Central memory CD8-positive, alpha-beta T cell (primary cell): ENCODE data around the gene CCDC88B.

Experiments
- ATAC-seq: fragments of 150-1000 bp; cut with Tn5 transposase; replicated peaks from 2 replicates; pipeline ENCODE4 v1.10.0; 2022; ENCODE audit warnings: mild to moderate bottlenecking, moderate FRiP score, moderate number of reproducible peaks; ENCODE audit not compliant: poor library complexity, severe bottlenecking; ENCODE audit errors: extremely low read depth
- DNase-seq, 2 donors: peaks; one replicate each; pipeline ENCODE4 v3.0.0; 2021; ENCODE audit warnings: low spot score in 2 of 2
- H3K27ac Mint-ChIP-seq: one replicate; pipeline ENCODE4 v1.8.0; 2022; ENCODE audit warnings: low read depth, mild to moderate bottlenecking, moderate library complexity, mixed read lengths
- H3K27me3 Mint-ChIP-seq: one replicate; pipeline ENCODE4 v1.8.0; 2022; ENCODE audit warnings: mixed read lengths
- H3K36me3 Mint-ChIP-seq: one replicate; pipeline ENCODE4 v1.8.0; 2022; ENCODE audit warnings: mild to moderate bottlenecking, moderate library complexity, mixed read lengths; ENCODE audit not compliant: insufficient read depth
- H3K4me1 Mint-ChIP-seq: one replicate; pipeline ENCODE4 v1.8.0; 2022; ENCODE audit warnings: mixed read lengths
- H3K4me3 Mint-ChIP-seq: one replicate; pipeline ENCODE4 v1.8.0; 2022; ENCODE audit warnings: mild to moderate bottlenecking, moderate library complexity, mixed read lengths
- H3K9me3 Mint-ChIP-seq: one replicate; pipeline ENCODE4 v1.8.0; 2022; ENCODE audit warnings: mixed read lengths

Gene CCDC88B

DNA sequence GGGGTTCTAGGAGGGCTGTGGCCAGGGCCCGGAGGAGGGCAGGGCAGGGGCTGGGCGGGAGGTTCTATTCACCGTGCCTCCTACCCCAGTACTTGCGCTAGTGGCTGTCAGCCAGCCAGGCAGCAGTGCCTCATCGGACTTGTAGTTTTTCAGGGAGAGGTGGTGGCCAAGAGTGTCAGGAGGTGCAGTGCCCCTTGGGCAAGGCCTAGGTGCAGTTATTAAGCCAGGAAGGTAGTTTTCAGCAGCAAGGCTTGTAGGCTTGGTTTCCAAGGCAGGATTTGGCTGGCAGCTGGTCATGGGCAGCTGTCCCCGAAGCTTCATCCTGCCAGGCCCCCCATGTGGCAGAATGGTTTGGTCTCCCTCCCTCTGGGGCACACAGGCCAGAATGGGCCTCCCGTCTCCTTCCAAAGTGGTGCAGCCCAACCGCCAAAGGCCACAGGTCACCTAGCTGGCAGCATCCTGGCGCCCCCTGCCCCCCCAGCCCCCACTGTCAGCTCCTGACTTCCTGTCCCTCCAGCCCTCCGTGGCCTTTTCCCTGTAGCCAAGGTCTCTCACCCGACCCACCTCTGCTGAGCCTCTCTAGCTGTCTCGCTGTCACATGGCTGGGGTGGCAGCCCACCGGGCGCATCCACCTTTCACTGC lies 8.5 kb downstream of the CCDC88B start:
- ATAC-seq (no peak), DNase-seq (no peak)
- Mint-ChIP-seq H3K36me3 (peaks cover 18% of the 10 kb centered on the region), H3K4me3 (no peak overlapping the region), H3K27me3 (no peaks in the 10 kb centered on the region), H3K9me3 (no peaks in the 10 kb centered on the region), H3K4me1 (peaks cover 21% of the 10 kb centered on the region), H3K27ac (no peak overlapping the region)

- peaks cover 21% of the 10 kb centered on the region for H3K4me1 Mint-ChIP-seq
- no peak overlapping the region for H3K4me3 Mint-ChIP-seq
- peaks cover 18% of the 10 kb centered on the region for H3K36me3 Mint-ChIP-seq
- H3K9me3 Mint-ChIP-seq = no peaks in the 10 kb centered on the region
- no peak overlapping the region for H3K27ac Mint-ChIP-seq
- H3K27me3 Mint-ChIP-seq = no peaks in the 10 kb centered on the region
- no peak for ATAC-seq
- no peak for DNase-seq
Measured at GRCh38 chr11:64349025-64349387, 9.0 kb downstream of the CCDC88B start.

- Mint-ChIP-seq H3K4me3 (no peak overlapping the region), H3K27me3 (no peaks in the 10 kb centered on the region), H3K4me1 (peaks cover 21% of the 10 kb centered on the region), H3K36me3 (peaks cover 18% of the 10 kb centered on the region), H3K9me3 (no peaks in the 10 kb centered on the region), H3K27ac (no peak overlapping the region)
- ATAC-seq (no peak), DNase-seq (no peak)
Measured at GRCh38 chr11:64349404-64349803, 9.4 kb downstream of the CCDC88B start.

DNA sequence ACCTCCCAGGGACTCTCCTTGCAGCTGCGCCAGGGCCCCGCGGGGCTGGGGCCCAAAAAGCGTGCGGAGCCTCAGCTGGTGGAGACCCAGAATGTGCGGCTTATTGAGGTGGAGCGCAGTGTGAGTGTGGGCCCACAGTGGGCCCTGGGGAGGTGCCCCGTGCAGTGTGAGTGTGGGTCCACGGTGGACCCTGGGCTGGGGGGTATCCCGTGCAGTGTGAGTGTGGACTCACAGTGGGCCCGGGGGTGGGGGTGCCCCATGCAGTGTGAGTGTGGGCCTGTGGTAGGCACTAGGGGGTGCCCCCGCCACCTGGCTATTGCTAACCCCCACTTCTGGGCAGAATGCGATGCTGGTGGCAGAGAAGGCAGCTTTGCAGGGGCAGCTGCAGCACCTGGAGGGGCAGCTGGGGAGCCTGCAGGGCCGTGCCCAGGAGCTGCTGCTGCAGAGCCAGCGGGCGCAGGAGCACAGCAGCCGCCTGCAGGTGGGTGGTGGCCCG lies 11.2 kb downstream of the CCDC88B start:
- Mint-ChIP-seq H3K27me3 (no peaks in the 10 kb centered on the region), H3K4me1 (peaks cover 11% of the 10 kb centered on the region), H3K36me3 (peaks cover 14% of the 10 kb centered on the region), H3K9me3 (no peaks in the 10 kb centered on the region), H3K27ac (no peak overlapping the region), H3K4me3 (no peak overlapping the region)
- ATAC-seq (no peak), DNase-seq (no peak)

DNA sequence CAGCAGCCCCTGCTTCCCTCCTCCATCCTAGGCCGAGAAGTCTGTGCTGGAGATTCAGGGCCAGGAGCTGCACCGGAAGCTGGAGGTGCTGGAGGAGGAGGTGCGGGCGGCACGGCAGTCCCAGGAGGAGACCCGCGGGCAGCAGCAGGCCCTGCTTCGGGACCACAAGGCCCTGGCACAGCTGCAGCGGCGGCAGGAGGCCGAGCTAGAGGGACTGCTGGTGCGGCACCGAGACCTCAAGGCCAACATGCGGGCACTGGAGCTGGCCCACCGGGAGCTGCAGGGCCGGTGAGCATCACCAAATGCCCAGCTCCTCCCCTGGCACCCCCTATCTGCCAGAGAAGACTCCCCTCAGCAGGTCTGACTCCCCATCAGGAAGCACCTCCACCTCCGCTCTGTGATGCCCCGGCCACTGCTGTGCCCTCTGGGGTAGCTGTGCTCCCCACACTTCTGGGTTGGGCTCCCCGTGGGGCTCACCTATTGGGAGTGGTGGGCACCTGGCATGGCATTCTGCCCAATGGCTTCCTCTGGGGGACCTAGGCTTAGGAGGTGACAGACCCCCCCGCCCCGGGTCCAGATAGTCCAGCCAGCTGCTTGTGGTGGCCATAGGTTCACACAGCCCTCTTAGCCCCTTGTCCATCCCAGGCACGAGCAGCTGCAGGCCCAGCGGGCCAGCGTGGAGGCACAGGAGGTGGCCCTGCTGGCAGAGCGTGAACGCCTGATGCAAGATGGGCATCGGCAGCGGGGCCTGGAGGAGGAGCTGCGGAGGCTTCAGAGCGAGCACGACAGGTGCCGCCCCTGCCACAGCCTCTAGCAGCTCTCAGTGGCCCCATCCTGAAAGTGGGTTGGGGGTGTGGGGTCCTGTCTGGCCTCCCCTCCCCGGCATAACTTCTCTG lies 12.3 kb downstream of the CCDC88B start:
- no peaks in the 10 kb centered on the region for H3K27me3 Mint-ChIP-seq
- ATAC-seq = no peak

GRCh38 chr11:64352995-64353714 lies 13.2 kb downstream of the CCDC88B start:
- Mint-ChIP-seq H3K36me3 (peaks cover 9% of the 10 kb centered on the region), H3K4me1 (peaks cover 19% of the 10 kb centered on the region), H3K4me3 (no peak overlapping the region), H3K9me3 (no peaks in the 10 kb centered on the region), H3K27me3 (no peaks in the 10 kb centered on the region), H3K27ac (no peak overlapping the region)
- no peak for ATAC-seq
- no peak for DNase-seq

More for the DNA sequence above, 12.3 kb downstream of the CCDC88B start:
- no peak overlapping the region for H3K4me3 Mint-ChIP-seq
- H3K9me3 Mint-ChIP-seq = no peaks in the 10 kb centered on the region
- no peak for DNase-seq
- H3K4me1 Mint-ChIP-seq = peaks cover 13% of the 10 kb centered on the region
- H3K36me3 Mint-ChIP-seq = peaks cover 11% of the 10 kb centered on the region
- H3K27ac Mint-ChIP-seq = no peak overlapping the region

GRCh38 chr11:64353715-64354506 lies 13.9 kb downstream of the CCDC88B start:
- Mint-ChIP-seq H3K4me3 (no peak overlapping the region), H3K27me3 (no peaks in the 10 kb centered on the region), H3K27ac (no peak overlapping the region), H3K36me3 (peaks cover 9% of the 10 kb centered on the region), H3K4me1 (peaks cover 23% of the 10 kb centered on the region), H3K9me3 (no peaks in the 10 kb centered on the region)
- ATAC-seq = no peak
- no peak for DNase-seq

DNA sequence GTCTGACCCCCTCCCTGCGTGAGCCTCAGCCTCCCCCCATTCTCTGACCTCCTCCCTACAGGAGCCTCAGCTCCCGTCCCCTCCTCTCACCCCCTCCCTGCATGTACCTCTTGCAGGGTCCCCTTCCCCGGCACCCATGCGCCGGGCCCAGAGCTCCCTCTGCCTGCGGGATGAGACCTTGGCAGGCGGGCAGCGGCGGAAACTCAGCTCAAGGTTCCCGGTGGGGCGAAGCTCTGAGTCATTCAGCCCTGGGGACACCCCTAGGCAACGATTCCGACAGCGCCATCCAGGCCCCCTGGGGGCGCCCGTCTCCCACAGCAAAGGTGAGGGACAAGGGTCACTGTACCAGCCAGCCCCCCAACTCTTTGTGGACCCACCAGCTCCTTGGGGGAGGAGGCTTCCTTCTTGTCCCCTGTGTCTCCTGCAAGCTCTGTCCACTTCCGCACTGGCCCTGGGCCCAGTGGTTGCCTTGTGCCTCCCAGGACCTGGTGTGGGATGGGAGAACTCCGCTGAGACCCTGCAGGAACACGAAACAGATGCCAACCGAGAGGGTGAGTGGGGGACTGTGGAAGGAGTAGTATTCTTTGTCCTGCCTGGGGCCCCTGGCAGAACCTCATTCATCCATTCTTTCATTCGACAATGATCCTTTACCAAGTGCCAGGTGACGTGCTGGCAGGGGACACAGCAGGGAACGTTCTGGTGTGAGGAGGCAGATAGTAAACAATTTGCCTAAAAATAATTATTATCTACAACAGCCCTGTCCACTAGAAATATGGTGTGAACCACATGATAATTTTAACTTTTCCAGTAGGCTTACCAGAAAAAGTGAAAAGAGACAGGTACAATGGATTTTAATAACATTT lies 15.3 kb downstream of the CCDC88B start:
- Mint-ChIP-seq H3K4me1 (peaks cover 33% of the 10 kb centered on the region), H3K27ac (no peak overlapping the region), H3K27me3 (no peaks in the 10 kb centered on the region), H3K9me3 (no peaks in the 10 kb centered on the region), H3K4me3 (no peak overlapping the region), H3K36me3 (peaks cover 9% of the 10 kb centered on the region)
- DNase-seq (no peak), ATAC-seq (no peak)

GRCh38 chr11:64356498-64357411 lies 16.8 kb downstream of the CCDC88B start:
- ATAC-seq (no peak), DNase-seq (no peak)
- Mint-ChIP-seq H3K27me3 (no peaks in the 10 kb centered on the region), H3K27ac (peak overlapping the region; percentile 74), H3K4me1 (peaks cover 29% of the 10 kb centered on the region), H3K36me3 (peaks cover 11% of the 10 kb centered on the region), H3K4me3 (peak overlapping the region; percentile 60), H3K9me3 (no peaks in the 10 kb centered on the region)

DNA sequence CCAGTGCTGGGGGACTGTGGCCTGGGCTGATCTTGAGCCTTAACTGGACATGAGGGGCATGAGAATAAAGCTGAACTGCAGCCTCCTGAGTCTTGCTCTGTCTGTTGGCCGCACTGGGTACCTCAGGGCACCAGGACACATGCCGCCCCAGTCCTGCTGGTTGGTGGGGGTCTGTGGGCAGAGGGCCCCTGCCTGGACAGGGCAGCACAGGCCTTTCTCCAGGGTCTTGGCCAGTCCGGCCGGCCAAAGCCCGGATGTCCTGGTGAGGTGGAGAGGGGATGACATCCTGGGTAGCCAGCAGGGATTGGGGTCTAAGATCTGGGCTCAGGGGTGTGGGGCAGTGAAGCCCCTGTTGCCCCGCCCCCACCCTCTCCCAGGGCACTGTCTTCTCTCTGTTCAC lies 17.4 kb downstream of the CCDC88B start:
- ATAC-seq (no peak), DNase-seq (no peak)
- Mint-ChIP-seq H3K27me3 (no peaks in the 10 kb centered on the region), H3K9me3 (no peaks in the 10 kb centered on the region), H3K27ac (no peak overlapping the region), H3K4me3 (peak overlapping the region; percentile 95), H3K4me1 (peaks cover 29% of the 10 kb centered on the region), H3K36me3 (peaks cover 10% of the 10 kb centered on the region)
